ENCODE measurements around the gene FABP6.

GRCh38 chr5:160187091-160187490 lies 42.2 kb upstream of the FABP6 start:
- TF ChIP-seq CTCF (IDR thresholded peaks at IDR 0.05) (no peak), POLR2A (IDR thresholded peaks at IDR 0.05) (no peak)

Data from testis (tissue), 2 donors.